T-helper 2 cell treated with Interferon-gamma antibody and Interleukin-4, amounts not matched to agents 5 μg/mL and 100 μg/mL, for 36 hours (primary cell): Measurements from ENCODE around the gene ITGAE.

Source experiments
- DNase-seq: peaks from one replicate; pipeline ENCODE4 v3.0.0; 2021; ENCODE audit warnings: low spot score
- H3K27ac Mint-ChIP-seq: one replicate; pipeline ENCODE4 v1.8.0; 2021; ENCODE audit warnings: mild to moderate bottlenecking, mixed read lengths
- H3K27me3 Mint-ChIP-seq: one replicate; pipeline ENCODE4 v1.8.0; 2021; ENCODE audit warnings: low read depth, mixed read lengths
- H3K36me3 Mint-ChIP-seq: one replicate; pipeline ENCODE4 v1.8.0; 2021; ENCODE audit warnings: low read depth, mixed read lengths
- H3K4me1 Mint-ChIP-seq: one replicate; pipeline ENCODE4 v1.8.0; 2021; ENCODE audit warnings: low read depth, mixed read lengths
- H3K4me3 Mint-ChIP-seq: one replicate; pipeline ENCODE4 v1.8.0; 2022; ENCODE audit warnings: mild to moderate bottlenecking, moderate library complexity, mixed read lengths
- H3K9me3 Mint-ChIP-seq: one replicate; pipeline ENCODE4 v1.8.0; 2021; ENCODE audit warnings: mixed read lengths

ITGAE gene

GRCh38 chr17:3668279-3669084 is 132.5 kb downstream of the ITGAE start, which contains the start of the genes EMC6 and TAX1BP3:
Gene EMC6 (plus strand): TSS chr17:3668812. CDS start chr17:3669147, 335 bp downstream.
Gene TAX1BP3 (minus strand): TSS chr17:3668578. CDS start chr17:3668526, 52 bp downstream.
- Mint-ChIP-seq H3K27me3 (no peaks in the 10 kb centered on the region), H3K36me3 (peaks cover 13% of the 10 kb centered on the region), H3K4me3 (peak within 1 kb of the TSS; percentile 99), H3K9me3 (no peaks in the 10 kb centered on the region), H3K4me1 (peaks cover 22% of the 10 kb centered on the region), H3K27ac (peak within 1 kb of the TSS; percentile 94)
- peak; percentile 100 for DNase-seq

DNA sequence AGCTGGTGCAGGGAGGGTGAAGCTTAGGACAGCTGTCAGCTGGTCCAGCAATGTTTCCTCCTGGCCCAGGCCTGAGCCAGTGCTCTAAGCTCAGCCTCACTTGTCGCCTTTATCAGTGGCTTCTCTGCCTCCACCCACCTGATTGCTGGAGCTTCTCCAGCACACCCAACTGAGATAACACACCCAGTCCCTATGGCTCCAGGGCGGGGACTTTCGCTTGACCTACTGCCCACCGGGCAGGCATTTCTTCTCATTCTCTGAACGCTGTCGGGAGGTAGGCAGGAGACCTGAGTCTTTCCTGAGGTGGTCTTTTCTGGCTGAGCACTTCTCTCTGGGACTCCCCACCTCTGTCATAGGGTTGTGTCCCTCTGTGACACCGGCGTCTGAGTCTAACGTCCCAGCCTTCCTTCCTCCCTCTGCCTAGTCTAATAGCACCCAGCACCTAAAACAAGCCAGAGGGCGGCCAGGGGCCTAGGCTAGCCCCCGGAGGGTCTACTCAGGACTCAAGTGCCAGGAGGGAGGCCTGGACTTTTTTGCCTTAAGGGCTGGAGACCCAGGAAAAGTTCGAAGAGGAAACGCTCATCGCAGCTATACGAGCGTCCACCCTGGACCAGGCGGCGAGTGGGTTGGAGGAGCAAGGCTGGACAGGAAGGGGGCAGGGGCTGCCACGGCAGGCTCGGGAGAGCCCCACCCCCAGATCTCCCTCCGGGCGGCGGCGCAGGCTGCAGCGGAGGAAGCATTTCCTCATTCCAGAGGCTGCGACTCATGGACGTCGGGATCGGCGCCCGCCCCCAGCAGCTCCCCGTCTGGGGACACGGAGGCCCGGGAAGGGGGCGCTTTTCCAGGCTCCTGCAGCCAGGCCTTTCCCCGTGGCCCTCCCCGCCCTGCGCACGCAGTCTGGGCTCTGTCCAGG is 133.4 kb downstream of the ITGAE start:
- no peaks in the 10 kb centered on the region for H3K9me3 Mint-ChIP-seq
- peak overlapping the region; percentile 99 for H3K4me3 Mint-ChIP-seq
- H3K27me3 Mint-ChIP-seq = no peaks in the 10 kb centered on the region
- peak overlapping the region; percentile 78 for H3K27ac Mint-ChIP-seq
- H3K4me1 Mint-ChIP-seq = peaks cover 22% of the 10 kb centered on the region
- peaks cover 9% of the 10 kb centered on the region for H3K36me3 Mint-ChIP-seq
- DNase-seq = no peak

DNA sequence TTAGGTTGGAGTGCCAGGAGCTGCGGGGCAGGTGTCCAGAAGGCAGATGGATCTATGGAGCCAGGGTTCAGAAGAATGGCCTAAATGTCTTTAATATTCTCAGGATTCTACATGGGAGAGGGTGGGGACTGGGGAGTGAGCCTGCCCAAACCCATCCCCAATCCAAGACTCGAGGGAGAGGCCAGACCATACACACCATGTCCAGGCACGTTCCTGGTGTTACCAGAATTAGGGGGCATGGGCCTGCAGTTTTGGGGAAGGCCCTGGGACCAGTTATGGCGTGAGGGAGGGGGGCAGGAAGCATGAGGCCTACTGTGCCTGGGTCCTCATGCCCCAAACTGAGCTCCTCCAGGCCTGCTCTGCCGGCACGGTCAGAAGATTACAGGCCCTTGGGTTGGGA is 134.5 kb downstream of the ITGAE start:
- H3K27ac Mint-ChIP-seq = no peak overlapping the region
- H3K27me3 Mint-ChIP-seq = no peaks in the 10 kb centered on the region
- H3K4me1 Mint-ChIP-seq = peaks cover 19% of the 10 kb centered on the region

GRCh38 chr17:3665834-3666233 is 135.2 kb downstream of the ITGAE start:
- Mint-ChIP-seq H3K27me3 (no peaks in the 10 kb centered on the region), H3K4me1 (peaks cover 19% of the 10 kb centered on the region), H3K9me3 (no peaks in the 10 kb centered on the region), H3K27ac (peak overlapping the region; percentile 31), H3K4me3 (peak overlapping the region; percentile 51), H3K36me3 (peaks cover 6% of the 10 kb centered on the region)
- DNase-seq = no peak

More for the DNA sequence above, 134.5 kb downstream of the ITGAE start:
- H3K4me3 Mint-ChIP-seq = peak overlapping the region; percentile 83
- peaks cover 6% of the 10 kb centered on the region for H3K36me3 Mint-ChIP-seq
- H3K9me3 Mint-ChIP-seq = no peaks in the 10 kb centered on the region
- no peak for DNase-seq
